Fibroblast of peridontal ligament (primary cell): Measurements from ENCODE around the gene ADCYAP1R1.

ENCODE experiments used
- DNase-seq: peaks from one replicate; pipeline ENCODE4 v3.0.0-alpha.2; 2010; ENCODE audit errors: extremely low read depth

The ADCYAP1R1 gene

GRCh38 chr7:31068006-31068675 lies 16.0 kb downstream of the ADCYAP1R1 start:
- no peak for DNase-seq

DNA sequence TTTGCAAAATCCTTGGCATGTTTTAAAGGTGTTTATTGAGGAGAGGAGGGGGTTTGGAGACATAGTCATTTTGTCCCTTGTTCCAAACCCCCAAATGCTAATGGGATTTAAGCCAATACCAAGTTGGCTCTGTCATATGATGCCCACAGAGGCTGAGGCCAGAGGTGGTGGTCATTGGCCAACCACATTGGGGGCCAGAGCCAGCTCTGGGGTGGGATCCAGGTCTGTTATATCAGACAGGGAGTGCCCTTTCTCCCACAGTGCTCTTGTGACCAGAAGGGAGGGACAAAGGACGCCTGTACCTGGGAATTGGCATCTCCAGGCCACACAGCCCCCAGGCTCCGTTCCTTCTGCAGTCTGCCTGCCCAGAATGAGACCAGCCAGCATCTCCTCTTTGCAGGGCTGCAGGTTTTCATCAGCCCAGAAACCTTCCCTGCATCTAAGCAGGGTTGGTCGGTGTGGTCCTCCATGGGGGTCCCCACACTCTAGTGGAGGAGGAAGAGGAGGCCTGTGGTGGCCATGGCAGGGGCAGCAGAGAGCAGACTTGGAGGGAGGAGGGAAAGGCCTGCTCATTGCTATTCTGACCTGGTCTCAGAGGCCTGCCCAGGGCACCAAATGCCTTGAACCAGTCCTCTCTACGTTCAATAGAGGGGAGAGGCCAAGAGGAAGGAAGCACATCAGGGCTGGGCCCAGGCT lies 17.9 kb downstream of the ADCYAP1R1 start:
- no peak for DNase-seq

GRCh38 chr7:31070991-31071644 lies 19.0 kb downstream of the ADCYAP1R1 start:
- DNase-seq, result no peak

GRCh38 chr7:31071645-31072029 lies 19.5 kb downstream of the ADCYAP1R1 start:
- no peak for DNase-seq

GRCh38 chr7:31073326-31074119 lies 21.4 kb downstream of the ADCYAP1R1 start:
- DNase-seq, result no peak

DNA sequence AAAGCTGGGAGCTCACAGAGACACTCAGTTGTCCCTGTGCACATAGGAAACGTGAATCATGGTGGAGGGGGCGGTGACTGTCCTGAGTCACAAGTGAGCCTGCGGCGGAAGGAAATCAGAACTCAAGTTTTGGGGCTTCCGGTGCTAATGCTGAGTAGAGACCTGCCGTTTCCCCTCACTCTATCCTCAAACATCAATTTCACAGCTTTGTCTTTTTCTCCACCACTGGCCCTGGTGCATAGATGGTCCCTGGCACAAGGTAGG lies 21.9 kb downstream of the ADCYAP1R1 start:
- no peak for DNase-seq

GRCh38 chr7:31074403-31075085 lies 22.4 kb downstream of the ADCYAP1R1 start:
- no peak for DNase-seq

DNA sequence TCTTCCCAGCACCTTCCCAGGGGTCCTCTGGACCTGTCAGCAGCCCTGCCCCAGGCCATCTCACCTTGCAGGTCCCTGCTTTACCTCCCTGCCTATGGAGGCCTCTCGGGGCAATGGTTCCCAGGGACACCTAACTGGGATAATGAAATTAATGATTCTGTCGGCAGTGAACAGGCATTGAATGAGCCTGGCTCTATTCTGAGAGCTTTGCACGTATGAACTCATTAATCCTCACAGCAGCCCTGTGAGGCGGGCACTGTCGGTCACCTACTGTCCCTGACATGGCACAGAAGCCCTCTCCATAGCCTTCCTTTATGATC lies 22.9 kb downstream of the ADCYAP1R1 start:
- no peak for DNase-seq

DNA sequence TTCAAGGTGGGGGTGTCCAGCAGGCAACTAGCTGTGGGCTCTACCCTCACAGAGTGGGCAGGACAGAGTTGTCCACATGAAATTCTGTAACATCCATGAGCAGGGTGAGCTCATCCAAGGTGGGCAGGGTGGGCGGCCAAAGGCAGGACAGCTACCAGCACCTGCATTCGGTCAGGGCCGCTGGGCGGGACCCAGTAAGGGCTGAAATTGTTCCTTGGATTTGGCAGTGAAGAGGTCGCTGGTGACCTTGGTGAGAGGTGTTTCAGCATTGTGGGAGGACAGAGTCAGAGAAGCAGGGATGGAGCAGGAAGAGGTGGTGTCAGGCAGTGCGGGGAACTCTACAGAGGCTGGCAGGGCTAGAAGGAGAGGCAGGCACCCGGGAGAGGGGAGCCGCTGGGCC lies 23.9 kb downstream of the ADCYAP1R1 start:
- DNase-seq, result no peak

DNA sequence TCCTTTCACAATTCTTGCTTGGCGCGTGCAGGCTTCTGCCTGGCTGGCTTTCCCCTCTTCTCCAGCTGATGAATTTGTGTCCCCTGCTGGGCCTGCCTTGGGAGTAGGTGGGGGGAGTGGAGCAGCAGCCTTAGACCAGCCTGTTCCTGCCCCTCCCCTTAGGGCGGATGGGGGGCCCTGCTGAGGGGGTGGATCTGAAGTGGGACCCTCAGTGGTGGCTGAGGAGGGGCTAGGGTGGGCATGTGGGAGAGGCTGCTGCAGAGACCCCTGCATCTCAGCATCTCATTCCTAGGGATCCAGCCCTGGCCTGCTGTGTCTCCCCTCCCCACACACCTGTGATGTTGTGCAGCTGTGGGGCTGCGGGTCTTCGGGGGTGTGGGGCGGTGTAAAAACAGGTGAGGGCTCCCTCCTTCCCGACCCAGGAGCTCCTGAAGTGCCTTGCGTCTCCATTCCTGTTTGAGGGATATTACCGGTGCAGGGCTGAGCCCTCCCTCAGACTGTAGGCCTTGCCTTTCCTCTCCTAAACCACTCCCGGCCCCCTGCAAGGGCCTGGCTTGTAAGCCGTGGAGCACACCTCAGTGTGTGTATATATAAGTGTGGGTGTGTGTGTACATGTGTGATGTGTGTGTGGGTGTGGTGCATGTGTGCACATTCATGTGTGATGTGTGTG lies 24.7 kb downstream of the ADCYAP1R1 start:
- no peak for DNase-seq

GRCh38 chr7:31077484-31078362 lies 25.6 kb downstream of the ADCYAP1R1 start:
- no peak for DNase-seq

GRCh38 chr7:31078363-31078990 lies 26.4 kb downstream of the ADCYAP1R1 start:
- DNase-seq, result no peak

GRCh38 chr7:31079126-31079823 lies 27.2 kb downstream of the ADCYAP1R1 start:
- no peak for DNase-seq

DNA sequence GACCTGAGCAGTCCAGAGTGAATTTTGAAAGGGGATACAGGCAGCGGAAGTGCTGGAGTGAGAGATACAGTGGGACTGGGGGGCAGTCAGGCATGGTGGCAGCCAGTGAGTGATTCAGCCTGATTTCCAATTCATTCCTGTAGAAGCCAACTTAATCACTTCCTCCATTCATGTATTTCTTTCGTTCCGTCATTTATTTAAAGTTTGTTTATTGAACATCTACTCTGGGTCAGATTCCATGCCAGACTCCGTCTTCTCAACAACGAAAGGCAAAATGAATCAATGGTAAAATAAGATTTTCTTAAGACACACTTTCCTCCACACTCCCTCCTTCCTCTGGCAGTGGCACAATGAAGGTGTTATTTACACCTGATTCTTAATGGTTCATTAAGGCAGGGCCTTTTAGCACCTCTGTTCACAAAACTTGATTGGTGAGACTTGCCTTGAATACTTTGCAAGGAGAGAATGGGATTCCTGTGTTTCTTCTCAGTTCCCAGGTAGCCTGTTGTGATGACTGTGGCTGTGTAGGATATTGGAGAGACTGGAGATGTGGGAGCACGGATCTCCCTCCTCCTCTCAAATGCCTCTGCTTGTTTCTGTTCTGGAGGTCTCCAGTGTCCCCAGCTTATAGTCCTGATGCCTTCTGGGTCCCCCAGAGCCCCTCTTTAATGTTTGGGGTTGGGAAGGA lies 27.9 kb downstream of the ADCYAP1R1 start:
- no peak for DNase-seq

- DNase-seq, result no peak
Measured at GRCh38 chr7:31080763-31081162, 28.7 kb downstream of the ADCYAP1R1 start.

- no peak for DNase-seq
Measured at GRCh38 chr7:31082017-31082416, 29.9 kb downstream of the ADCYAP1R1 start.

- no peak for DNase-seq
Measured at GRCh38 chr7:31082447-31082846, 30.3 kb downstream of the ADCYAP1R1 start.

DNA sequence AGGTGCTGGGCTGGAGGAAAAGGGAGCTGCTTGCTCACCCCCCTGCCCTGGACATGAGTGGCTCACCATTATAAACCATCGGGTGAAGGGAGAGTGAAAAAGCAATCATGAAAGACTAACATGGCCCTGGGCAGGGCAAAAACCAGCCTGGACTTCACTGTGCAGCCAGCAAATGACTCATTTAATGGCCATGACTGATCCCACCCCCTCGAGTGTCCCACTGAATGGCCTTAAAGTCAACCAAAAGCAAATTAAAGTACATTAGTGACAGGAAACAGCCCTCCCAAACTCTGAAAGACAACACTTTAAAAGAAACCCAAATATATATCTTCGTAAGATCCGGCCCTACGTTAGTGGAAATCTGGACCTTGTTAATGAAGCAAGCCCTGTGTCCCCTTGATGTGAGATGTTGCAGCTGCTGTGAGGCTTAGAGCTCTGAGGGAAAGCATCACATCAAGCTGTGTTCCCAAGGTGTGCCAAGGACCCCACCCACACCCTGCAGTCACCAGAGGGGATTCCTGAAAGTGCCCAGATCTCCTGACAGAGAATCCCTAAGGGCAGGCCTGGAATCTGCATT lies 31.2 kb downstream of the ADCYAP1R1 start:
- no peak for DNase-seq

DNA sequence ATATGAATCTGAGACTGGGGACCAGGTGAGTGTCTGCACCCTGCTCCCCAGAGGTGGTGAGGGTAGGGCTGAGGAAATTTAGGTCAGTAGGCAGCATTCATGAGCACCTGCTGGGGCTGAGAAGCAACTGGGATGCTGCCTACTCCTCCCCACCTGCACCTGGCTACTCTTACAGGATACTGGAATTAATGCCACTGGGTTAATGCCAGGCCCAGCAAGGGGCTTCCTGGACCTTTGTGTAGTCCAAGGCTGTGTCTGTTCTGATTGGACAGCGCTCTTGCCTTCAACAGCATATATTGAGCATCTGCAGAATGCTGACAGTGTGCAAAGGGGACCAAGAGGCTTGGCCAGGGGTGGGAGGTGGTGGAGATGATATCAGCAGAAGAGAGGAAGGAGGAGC lies 32.1 kb downstream of the ADCYAP1R1 start:
- DNase-seq, result no peak
